GM21367 (cell line): Measurements from ENCODE around the gene TEX48.

ENCODE experiments used
- ATAC-seq: cut with Tn5 transposase; IDR thresholded peaks from one replicate; pipeline ENCODE4 v1.9.1; 2021; ENCODE audit not compliant: unreplicated experiment

TEX48 gene

GRCh38 chr9:114694146-114694545, 12.2 kb upstream of the TEX48 start:
- ATAC-seq, result no peak

DNA sequence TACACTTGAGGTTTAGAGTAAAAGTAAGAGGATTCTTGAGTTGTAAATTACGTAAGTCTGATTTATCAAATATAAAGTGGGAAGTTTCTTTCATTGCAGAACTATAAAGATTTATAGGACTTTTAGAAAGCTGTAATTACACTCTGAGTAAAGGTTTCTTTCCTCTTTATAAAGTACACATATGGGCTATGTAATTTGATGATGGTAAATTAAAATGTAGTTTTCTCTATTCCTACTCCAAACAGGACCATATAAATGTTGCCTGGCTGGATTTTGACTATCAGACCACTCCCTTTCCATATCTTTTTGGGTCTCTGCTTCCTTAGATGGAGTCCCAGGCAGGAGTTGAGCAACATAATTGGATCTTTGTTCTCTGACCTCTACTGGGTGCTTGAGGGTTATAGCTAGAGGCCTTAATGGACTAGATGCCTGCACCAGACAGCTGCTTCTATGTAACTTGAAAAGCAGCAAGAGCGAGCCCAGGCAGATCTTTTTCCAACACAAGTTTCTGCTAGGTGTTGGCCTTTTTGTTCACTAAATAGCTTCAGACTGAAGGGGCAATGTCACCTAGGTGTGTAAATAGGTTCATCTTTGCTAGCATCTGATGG, 11.4 kb upstream of the TEX48 start:
- no peak for ATAC-seq

DNA sequence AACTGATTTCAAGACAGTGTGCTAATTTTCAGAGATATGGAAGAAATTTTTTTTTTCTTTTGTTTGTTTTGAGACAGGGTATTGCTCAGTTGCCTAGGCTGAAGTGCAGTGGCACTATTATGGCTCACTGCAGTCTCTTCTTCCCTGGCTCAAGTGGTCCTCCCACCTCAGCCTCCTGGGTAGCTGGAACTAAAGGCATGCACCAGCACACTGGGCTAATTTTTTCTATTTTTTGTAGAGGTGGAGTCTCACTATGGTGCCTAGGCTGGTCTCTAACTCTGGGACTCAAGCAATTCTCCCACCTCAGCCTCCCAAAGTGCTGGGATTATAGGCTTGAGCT, 9.9 kb upstream of the TEX48 start:
- ATAC-seq, result no peak

DNA sequence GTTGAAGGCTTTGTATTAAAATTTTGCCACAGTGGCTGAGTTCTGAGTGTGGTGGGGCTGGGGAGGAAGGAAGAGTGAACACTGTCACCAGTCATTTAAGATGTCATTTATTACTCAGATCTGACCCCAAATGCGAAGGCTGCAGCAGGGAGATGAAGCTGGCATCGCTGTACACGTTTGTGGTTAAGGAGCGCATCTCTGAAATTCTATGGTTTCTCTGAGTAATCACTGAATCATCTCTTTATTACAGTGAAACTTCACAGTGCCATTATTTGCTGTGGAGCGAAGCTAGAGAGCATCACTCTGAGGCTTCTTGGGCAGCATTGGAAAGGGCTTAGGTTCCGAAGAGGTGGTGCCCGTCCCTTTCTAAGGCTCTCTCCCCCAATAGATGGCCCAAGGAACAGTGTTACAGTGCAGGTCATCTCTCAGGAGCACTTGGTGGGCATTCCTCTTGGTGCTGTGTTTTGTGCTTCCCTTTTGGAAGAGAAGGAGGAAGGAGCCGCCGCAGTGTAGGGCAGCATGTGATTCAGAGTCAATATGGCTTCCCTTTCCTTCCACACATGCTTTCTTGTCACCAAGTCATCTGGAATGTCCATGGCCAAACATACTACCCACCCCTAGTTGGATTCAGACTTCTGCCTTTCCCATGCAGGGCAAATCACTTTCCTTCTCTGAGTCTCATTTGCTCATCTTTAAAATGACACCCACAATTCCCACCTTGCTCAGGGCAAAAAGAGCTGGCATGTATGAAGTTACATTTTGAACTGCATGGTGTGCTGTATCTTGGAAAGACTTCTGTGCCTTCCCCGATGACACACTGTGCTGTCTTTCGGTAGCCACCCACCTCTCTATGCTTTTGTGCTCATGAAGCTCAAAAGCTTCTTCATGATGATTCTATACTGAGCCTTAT, 9.3 kb upstream of the TEX48 start:
- peak; percentile 46 for ATAC-seq

DNA sequence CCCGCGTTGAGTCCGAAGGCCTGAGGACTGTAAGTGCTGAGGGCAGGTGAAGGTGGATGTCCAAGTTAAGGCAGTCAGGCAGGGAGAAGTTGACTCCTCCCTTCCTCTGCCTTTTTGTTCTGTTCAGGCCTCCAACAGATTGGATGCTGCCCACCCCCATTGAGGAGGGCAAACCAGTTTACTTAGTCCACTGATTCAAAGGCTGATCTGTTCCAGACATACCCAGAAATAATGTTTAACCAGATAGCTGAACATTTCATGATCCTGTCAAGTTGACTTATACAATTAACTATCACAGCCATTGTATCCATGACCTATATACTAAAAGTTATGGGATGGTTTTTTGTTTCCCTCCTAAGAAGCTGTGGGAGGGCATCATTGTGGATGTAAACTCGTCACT, 8.3 kb upstream of the TEX48 start:
- ATAC-seq, result no peak

- no peak for ATAC-seq
Observed at GRCh38 chr9:114689813-114690212, 7.8 kb upstream of the TEX48 start.

- ATAC-seq, result no peak
Observed at GRCh38 chr9:114688909-114689610, 7.1 kb upstream of the TEX48 start.

DNA sequence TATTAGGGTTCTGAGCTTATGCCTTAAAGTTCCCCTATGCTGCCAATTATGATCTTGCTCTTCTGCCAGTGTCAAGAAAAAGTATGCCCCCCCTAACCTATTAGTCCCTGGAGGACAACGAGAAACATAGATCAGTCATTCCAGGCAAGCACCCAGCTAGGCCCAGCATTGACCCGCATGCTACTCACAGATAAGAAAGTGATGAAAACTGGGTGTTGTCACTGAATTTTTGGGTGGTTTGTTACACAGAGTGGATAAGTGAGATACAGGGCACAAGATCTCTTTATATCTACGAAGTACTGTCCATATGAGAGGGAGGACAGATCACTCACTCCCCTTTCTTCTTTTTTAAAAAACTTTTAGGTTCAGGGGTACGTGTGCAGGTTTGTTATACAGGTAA, 6.4 kb upstream of the TEX48 start:
- no peak for ATAC-seq

DNA sequence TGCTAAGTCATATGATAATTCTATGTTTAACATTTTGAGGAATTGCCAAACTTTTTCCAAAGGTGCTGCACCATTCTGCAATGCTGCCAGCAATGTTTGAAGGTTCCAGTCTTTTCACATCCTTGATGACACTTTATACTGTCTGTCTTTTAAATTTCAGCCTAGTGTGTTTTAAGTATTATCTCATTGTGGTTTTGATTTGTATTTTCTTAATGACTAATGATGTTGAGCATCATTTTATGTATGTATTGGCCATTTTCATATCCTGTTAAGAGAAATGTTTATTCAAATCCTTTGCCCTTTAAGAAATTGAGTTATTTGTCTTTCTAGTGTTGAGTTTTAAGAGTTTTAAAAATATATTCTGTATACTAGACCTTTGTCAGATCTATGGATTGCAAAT, 5.0 kb upstream of the TEX48 start:
- no peak for ATAC-seq

GRCh38 chr9:114685951-114686350, 4.0 kb upstream of the TEX48 start:
- no peak for ATAC-seq

GRCh38 chr9:114684036-114684435, 2.0 kb upstream of the TEX48 start:
- no peak for ATAC-seq

DNA sequence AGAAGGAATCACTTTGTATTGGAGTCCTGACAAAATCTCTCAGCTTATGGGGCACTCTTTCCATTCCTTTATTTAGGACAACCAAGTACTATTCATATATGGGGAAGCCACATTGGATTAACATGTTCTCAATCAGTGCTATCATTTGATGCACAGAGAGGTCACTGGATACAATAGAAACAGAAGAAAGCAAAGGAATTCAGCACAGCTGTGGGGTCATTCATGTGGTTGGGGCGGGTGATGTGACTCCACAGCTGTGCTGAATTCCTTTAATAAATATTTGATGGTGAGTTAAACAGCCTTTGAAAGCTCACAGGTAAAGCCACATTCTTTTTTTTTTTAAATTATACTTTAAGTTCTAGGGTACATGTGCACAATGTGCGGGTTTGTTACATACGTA, 854 bp upstream of the TEX48 start:
- ATAC-seq, result no peak

GRCh38 chr9:114680259-114681001, 1.6 kb downstream of the TEX48 start:
- no peak for ATAC-seq

- no peak for ATAC-seq
Observed at GRCh38 chr9:114678795-114679194, 3.2 kb downstream of the TEX48 start.

GRCh38 chr9:114678130-114678529, 3.9 kb downstream of the TEX48 start:
- ATAC-seq, result no peak

- no peak for ATAC-seq
Observed at GRCh38 chr9:114677418-114677817, 4.6 kb downstream of the TEX48 start.

DNA sequence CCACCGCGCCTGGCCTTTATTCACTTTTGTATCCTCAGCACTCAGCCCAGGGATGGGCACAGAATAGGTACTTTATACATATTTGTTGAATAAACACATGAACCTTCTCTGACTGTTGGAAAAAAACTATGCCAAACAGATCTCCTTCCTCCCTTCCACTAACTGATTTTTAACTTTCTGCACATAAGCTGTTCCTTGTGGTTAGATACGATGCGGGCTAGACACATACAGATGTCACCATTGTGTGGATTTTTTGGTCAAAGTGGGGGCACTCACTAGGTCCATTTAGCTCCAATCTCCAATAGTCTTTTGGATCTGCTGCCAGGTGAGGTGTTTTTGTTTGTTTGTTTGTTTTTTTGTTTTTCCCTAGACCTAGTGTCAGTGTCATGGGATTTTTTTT, 5.1 kb downstream of the TEX48 start:
- ATAC-seq, result no peak

DNA sequence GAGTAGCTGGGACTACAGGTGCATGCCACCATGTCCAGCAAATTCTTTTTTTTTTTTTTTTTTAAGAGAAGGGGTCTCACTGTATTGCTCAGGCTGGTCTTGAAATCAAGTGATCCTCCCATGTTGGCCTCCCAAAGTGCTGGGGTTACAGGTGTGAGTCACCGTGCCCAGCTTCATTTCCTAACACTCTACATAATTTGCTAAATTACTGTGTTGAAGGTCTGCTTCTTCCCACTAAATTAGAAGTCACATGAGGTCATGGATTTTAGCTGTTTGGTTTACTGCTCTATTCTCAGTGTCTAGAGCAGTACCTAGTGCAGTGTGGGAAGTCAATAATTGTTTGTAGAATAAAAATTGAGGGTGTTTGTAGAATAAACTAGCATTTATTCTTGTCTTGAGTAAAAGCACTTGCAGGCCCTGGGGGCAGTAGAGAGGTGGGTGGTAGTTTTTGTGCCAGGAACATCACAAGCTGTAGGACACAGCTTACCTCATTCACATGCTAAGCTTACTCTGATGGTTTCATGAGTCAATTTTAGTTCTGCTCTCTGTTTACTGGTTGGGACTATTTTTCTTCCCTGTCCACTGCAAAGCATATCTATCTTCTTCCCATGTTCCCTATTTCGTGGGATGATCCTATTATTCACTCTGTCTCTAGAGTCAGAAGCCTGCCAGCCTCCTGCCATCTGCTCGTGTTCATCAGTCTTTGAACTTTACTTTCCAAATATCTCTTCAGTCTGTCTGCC, 7.0 kb downstream of the TEX48 start:
- no peak for ATAC-seq

- no peak for ATAC-seq
Observed at GRCh38 chr9:114674076-114674797, 7.8 kb downstream of the TEX48 start.

- no peak for ATAC-seq
Observed at GRCh38 chr9:114671605-114672004, 10.4 kb downstream of the TEX48 start.
